SK-N-SH treated with all-trans-retinoic acid at 6 μM for 48 hours (cell line): Measurements from ENCODE around the gene NUBPL.

Experiments
- OSR1 ChIP-seq: fragments of 250-450 bp; sonication (Bioruptor Pico); IDR thresholded peaks from 2 replicates; pipeline ENCODE4 v1.8.0; 2022; ENCODE audit warnings: moderate library complexity, mild to moderate bottlenecking, inconsistent platforms
- PPARA ChIP-seq: fragments of 250-450 bp; sonication (Bioruptor Pico); IDR thresholded peaks from 2 replicates; pipeline ENCODE4 v1.5.0; 2020; ENCODE audit warnings: mild to moderate bottlenecking, borderline replicate concordance
- RARB ChIP-seq: fragments of 250-450 bp; sonication (Bioruptor Pico); IDR thresholded peaks from 2 replicates; pipeline ENCODE4 v1.8.0; 2021; ENCODE audit warnings: mild to moderate bottlenecking, moderate library complexity
- ZC3H10 ChIP-seq: fragments of 250-450 bp; sonication (Bioruptor Pico); IDR thresholded peaks from 2 replicates; pipeline ENCODE4 v1.5.1; 2021; ENCODE audit warnings: mild to moderate bottlenecking, moderate library complexity
- ZFP3 ChIP-seq: fragments of 250-450 bp; sonication (Bioruptor Pico); IDR thresholded peaks from 2 replicates; pipeline ENCODE4 v1.5.0; 2020; ENCODE audit warnings: mild to moderate bottlenecking, moderate library complexity
- ZNF565 ChIP-seq: fragments of 450-650 bp; formaldehyde crosslinking; conservative IDR thresholded peaks from 2 replicates; pipeline ENCODE4 v1.5.0; 2020; ENCODE audit warnings: low read depth, mild to moderate bottlenecking, moderate library complexity
- ZNF8 ChIP-seq: fragments of 450-650 bp; formaldehyde crosslinking; IDR thresholded peaks from 2 replicates; pipeline ENCODE4 v1.5.0; 2020; ENCODE audit warnings: mild to moderate bottlenecking, moderate library complexity
- TF ChIP-seq, protein P1 (sequence below): fragments of 250-450 bp; sonication (Bioruptor Pico); IDR thresholded peaks from 2 replicates; pipeline ENCODE4 v1.8.0; 2021; ENCODE audit warnings: low read depth, mild to moderate bottlenecking, moderate library complexity, borderline replicate concordance
- TF ChIP-seq, protein P2 (sequence below): fragments of 250-450 bp; sonication (Bioruptor Pico); IDR thresholded peaks from 2 replicates; pipeline ENCODE4 v1.8.0; 2020; ENCODE audit warnings: mild to moderate bottlenecking, moderate library complexity, borderline replicate concordance
- TF ChIP-seq, protein P3 (sequence below): fragments of 250-450 bp; sonication (Bioruptor Pico); IDR thresholded peaks from 2 replicates; pipeline ENCODE4 v1.5.1; 2021; ENCODE audit warnings: mild to moderate bottlenecking, moderate library complexity
- TF ChIP-seq, protein P4 (sequence below): fragments of 250-450 bp; sonication (Bioruptor Pico); IDR thresholded peaks from 2 replicates; pipeline ENCODE4 v1.5.1; 2020; ENCODE audit warnings: low read depth, mild to moderate bottlenecking, moderate library complexity

DNA sequence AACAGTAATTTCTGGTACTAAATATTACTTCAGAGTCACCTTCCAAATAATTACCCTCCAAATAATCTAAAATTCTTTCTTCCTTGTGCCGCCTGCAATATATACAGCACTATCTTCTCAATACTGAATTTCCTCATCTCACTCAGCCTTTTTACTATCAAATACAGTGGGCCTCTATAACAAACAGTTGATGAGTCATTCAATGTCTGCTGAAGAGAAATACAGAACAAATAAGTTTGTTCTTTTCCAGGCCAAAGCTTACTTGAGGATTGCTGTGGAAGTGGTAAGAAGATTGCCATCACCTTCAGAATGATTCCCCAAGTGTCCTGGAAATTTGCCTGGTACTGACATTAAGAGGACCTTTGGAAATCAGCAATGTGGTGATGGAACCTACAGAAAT, 297.7 kb downstream of the NUBPL start:
- TF ChIP-seq ZC3H10: no peak
- TF ChIP-seq ZFP3 (CRISPR knock-in tag): no peak
- TF ChIP-seq ZNF8: no peak
- TF ChIP-seq, protein P1, sequence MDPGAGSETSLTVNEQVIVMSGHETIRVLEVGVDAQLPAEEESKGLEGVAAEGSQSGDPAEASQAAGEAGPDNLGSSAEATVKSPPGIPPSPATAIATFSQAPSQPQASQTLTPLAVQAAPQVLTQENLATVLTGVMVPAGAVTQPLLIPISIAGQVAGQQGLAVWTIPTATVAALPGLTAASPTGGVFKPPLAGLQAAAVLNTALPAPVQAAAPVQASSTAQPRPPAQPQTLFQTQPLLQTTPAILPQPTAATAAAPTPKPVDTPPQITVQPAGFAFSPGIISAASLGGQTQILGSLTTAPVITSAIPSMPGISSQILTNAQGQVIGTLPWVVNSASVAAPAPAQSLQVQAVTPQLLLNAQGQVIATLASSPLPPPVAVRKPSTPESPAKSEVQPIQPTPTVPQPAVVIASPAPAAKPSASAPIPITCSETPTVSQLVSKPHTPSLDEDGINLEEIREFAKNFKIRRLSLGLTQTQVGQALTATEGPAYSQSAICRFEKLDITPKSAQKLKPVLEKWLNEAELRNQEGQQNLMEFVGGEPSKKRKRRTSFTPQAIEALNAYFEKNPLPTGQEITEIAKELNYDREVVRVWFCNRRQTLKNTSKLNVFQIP (CRISPR knock-in tag): no peak
- TF ChIP-seq, protein P2, sequence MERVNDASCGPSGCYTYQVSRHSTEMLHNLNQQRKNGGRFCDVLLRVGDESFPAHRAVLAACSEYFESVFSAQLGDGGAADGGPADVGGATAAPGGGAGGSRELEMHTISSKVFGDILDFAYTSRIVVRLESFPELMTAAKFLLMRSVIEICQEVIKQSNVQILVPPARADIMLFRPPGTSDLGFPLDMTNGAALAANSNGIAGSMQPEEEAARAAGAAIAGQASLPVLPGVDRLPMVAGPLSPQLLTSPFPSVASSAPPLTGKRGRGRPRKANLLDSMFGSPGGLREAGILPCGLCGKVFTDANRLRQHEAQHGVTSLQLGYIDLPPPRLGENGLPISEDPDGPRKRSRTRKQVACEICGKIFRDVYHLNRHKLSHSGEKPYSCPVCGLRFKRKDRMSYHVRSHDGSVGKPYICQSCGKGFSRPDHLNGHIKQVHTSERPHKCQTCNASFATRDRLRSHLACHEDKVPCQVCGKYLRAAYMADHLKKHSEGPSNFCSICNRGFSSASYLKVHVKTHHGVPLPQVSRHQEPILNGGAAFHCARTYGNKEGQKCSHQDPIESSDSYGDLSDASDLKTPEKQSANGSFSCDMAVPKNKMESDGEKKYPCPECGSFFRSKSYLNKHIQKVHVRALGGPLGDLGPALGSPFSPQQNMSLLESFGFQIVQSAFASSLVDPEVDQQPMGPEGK: no peak
- TF ChIP-seq PPARA: no peak
- TF ChIP-seq OSR1 (CRISPR knock-in tag): no peak
- TF ChIP-seq RARB: no peak
- no peak for TF ChIP-seq ZNF565 (CRISPR knock-in tag)
- TF ChIP-seq, protein P3, sequence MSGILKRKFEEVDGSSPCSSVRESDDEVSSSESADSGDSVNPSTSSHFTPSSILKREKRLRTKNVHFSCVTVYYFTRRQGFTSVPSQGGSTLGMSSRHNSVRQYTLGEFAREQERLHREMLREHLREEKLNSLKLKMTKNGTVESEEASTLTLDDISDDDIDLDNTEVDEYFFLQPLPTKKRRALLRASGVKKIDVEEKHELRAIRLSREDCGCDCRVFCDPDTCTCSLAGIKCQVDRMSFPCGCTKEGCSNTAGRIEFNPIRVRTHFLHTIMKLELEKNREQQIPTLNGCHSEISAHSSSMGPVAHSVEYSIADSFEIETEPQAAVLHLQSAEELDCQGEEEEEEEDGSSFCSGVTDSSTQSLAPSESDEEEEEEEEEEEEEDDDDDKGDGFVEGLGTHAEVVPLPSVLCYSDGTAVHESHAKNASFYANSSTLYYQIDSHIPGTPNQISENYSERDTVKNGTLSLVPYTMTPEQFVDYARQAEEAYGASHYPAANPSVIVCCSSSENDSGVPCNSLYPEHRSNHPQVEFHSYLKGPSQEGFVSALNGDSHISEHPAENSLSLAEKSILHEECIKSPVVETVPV (CRISPR knock-in tag): no peak
- TF ChIP-seq, protein P4, sequence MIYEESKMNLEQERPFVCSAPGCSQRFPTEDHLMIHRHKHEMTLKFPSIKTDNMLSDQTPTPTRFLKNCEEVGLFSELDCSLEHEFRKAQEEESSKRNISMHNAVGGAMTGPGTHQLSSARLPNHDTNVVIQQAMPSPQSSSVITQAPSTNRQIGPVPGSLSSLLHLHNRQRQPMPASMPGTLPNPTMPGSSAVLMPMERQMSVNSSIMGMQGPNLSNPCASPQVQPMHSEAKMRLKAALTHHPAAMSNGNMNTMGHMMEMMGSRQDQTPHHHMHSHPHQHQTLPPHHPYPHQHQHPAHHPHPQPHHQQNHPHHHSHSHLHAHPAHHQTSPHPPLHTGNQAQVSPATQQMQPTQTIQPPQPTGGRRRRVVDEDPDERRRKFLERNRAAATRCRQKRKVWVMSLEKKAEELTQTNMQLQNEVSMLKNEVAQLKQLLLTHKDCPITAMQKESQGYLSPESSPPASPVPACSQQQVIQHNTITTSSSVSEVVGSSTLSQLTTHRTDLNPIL (CRISPR knock-in tag): no peak
